Vagina (tissue), 2 donors: ENCODE measurements around the gene SNTA1.

ENCODE experiments used
- CTCF ChIP-seq, 3 experiments: fragments of 450-650 bp in 2 of 3; fragments of 200-600 bp in 1 of 3; sonication (generic) in 1 of 3; IDR thresholded peaks; one replicate each; pipeline ENCODE4 v1.5.1; 2017 to 2019; ENCODE audit warnings: antibody characterized with exemption in 3 of 3, mild to moderate bottlenecking in 2 of 3, moderate library complexity in 2 of 3
- POLR2A ChIP-seq, 2 donors: fragments of 450-650 bp; IDR thresholded peaks; one replicate each; pipeline ENCODE4 v1.6.1; 2017; ENCODE audit warnings: antibody characterized with exemption in 2 of 2, mild to moderate bottlenecking in 2 of 2, moderate library complexity in 2 of 2
- POLR2AphosphoS5 ChIP-seq, 2 donors: sonication (generic); formaldehyde crosslinking; IDR thresholded peaks; one replicate each; pipeline ENCODE4 v1.9.0; 2017; ENCODE audit warnings: antibody characterized with exemption in 2 of 2, mild to moderate bottlenecking in 2 of 2, low read depth in 1 of 2; ENCODE audit not compliant: insufficient read depth in 1 of 2

- TF ChIP-seq CTCF (IDR thresholded peaks at IDR 0.05) (no peak), POLR2A (IDR thresholded peaks at IDR 0.05) (no peak), POLR2AphosphoS5 (IDR thresholded peaks at IDR 0.05; ENCODE audit: insufficient read depth in 1 of 2, low read depth in 1 of 2) (no peak)
Observed at GRCh38 chr20:33477386-33478234, 34.0 kb upstream of the SNTA1 start.
